ENCODE measurements around the gene MSTN.

Gene MSTN

GRCh38 chr2:190062601-190063000 is at the start of gene MSTN:
TSS of gene MSTN (minus strand) at chr2:190062729. CDS start at chr2:190062596, 133 bp downstream.
- no peak for DNase-seq (ENCODE audit: low read depth)

DNA sequence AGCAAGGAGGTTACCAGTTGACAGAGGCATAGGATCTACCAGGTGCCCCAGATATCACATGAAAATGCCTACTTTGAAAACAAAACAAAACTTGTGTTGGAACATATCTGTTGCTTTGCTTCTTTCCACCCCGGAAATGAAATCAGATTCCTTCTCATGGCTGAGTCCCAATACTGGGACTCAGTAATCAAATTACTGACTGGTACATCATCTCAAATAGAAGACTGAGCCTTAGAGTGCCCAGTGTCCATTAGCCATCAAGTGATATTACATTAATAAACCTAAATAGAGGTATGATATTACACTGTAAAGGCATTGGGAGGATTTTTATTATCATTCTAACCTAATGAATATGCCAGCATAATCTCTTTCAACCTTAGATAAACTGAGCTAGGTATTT is 48.6 kb upstream of the MSTN start:
- no peak for DNase-seq (ENCODE audit: low read depth)

DNA sequence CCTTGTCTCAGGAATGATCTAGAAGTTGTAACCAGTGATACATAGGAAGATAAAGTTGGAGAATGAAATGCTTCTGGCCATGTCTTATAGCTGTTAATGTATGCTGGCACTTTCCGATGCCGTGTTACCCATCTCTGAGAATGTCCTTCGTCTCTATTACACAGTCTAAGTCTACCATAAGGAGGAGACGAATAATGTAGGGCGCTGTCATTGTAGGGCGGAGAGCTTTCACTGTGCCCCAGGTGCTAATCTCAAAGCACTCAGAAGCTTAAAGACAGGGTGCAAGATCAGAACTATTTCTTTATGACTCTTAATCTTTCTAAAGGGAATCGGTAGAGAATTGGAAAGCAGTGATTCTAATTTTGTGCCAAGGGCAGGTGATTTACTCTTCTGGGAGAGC is 48.2 kb upstream of the MSTN start:
- no peak for DNase-seq (ENCODE audit: low read depth)

GRCh38 chr2:190110131-190110530 is 47.6 kb upstream of the MSTN start:
- no peak for DNase-seq (ENCODE audit: low read depth)

GRCh38 chr2:190107409-190107808 is 44.9 kb upstream of the MSTN start:
- DNase-seq (ENCODE audit: low read depth) = no peak

DNA sequence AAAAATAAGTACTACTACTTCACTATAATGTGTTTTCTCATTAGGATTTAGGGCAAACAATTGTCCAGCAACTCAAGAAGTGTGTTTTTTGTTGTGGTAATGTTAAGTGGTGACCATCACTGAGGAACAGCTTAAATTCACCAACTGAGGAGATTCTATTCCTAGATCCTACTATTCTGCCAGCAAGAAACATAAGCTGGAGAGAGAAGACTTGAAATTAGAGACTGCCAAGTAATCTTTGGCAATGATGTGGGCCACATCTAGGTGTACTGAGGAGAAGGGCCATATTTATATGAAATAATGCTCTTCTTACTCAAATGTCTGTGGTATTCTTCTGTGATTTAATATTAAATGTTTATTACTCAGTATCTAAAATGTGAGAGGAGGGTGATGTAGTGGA is 44.3 kb upstream of the MSTN start:
- DNase-seq (ENCODE audit: low read depth) = no peak

- DNase-seq (ENCODE audit: low read depth) = no peak
Observed at GRCh38 chr2:190105554-190105953, 43.0 kb upstream of the MSTN start.

GRCh38 chr2:190103144-190103543 is 40.6 kb upstream of the MSTN start:
- no peak for DNase-seq (ENCODE audit: low read depth)

DNA sequence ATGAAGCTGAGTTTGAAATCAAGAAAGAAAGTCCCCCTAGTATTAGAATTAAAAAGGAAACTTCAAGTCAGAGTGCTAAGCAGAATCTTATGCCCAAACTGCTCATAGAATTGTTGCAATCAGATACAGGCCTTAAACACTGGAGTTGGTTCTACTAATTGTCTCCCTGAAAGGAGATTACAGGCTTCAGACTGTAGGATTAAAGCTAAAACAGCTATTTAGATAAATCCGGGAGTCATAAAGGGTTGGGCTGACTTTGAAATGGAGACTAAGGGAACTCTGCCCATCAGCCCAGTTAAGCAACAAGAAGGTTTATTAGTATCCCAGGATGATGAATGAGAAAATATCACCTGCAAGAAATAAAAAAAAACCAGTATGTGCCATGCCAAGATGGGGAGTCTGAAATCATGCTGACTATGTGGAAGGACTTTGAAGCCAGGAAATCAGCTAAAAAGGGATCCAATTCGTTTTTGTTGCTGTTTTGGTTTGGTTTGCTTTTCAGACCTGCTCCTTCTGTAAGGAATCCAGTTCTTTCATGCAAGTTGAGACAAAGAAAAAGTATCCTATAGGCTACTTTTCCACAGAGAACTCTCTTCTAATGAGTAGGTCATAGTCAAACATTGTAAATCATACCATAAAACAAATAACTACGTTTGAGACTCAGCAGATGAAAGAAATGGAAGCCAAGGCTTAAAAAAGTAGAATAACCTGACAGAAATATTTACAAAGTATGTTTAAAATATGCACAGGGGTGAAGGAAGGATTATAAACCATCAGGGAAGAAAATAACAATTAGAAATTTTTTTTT is 37.6 kb upstream of the MSTN start:
- DNase-seq (ENCODE audit: low read depth) = no peak

- DNase-seq (ENCODE audit: low read depth) = no peak
Observed at GRCh38 chr2:190098851-190099250, 36.3 kb upstream of the MSTN start.

DNA sequence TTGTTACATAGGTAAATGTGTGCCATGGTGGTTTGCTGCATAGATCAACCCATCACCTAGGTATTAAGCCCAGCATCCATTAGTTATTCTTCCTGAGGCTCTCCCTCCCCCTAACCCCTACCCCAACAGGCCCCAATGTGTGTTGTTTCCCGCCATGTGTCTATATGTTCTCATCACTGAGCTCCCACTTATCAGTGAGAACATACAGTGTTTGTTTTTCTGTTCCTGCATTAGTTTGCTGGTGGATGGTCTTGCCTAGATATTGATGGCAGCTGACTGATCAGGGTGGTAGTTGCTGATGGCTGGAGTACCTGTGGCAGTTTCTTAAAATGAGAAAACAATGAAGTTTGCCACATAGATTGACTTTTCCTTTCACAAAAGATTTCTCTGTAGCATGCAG is 34.6 kb upstream of the MSTN start:
- no peak for DNase-seq (ENCODE audit: low read depth)

GRCh38 chr2:190094316-190094871 is 31.9 kb upstream of the MSTN start:
- DNase-seq (ENCODE audit: low read depth) = no peak

- DNase-seq (ENCODE audit: low read depth) = no peak
Observed at GRCh38 chr2:190093793-190094192, 31.3 kb upstream of the MSTN start.

DNA sequence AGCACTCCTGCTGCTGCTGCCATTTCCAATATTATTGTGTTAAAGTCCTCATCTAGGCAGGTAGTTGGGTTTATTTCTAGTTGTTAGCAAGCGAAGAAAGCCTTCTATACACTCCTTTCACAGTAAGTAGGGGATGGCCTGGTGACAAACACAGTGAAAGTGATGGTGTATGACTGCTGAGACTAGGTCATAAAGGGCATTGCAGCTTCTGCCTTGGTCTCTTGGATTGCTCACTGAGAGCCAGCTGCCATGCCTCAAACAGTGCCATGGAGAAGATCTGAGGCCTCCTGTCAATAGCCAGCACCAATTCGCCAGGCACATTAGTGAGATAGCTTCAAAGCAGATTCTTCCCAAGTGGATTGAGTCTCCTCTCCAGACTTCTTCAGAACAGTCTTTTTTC is 27.6 kb upstream of the MSTN start:
- DNase-seq (ENCODE audit: low read depth) = no peak

GRCh38 chr2:190088917-190089316 is 26.4 kb upstream of the MSTN start:
- no peak for DNase-seq (ENCODE audit: low read depth)

- DNase-seq (ENCODE audit: low read depth) = no peak
Observed at GRCh38 chr2:190084704-190085103, 22.2 kb upstream of the MSTN start.

DNA sequence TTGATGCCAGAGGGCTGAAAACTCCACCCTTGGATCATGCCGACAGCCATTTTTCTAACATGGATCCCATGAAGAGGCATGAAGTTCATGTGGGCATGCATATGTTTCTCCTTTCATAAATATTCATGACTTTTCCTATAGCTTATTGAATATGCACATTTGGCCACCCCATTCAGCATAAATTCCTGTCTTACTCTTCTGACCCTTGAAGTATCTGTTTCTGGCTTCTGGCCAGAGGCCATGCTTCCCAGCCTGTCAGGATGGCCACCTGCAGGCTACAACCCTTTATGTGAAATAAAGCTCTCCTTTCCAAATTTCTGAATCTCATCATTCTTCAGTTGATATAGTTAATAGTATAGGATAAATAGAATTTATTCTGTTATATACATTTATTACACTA is 19.6 kb upstream of the MSTN start:
- no peak for DNase-seq (ENCODE audit: low read depth)

GRCh38 chr2:190080527-190081049 is 18.1 kb upstream of the MSTN start:
- DNase-seq (ENCODE audit: low read depth) = no peak

- no peak for DNase-seq (ENCODE audit: low read depth)
Observed at GRCh38 chr2:190079160-190079559, 16.6 kb upstream of the MSTN start.

GRCh38 chr2:190075623-190076022 is 13.1 kb upstream of the MSTN start:
- no peak for DNase-seq (ENCODE audit: low read depth)

GRCh38 chr2:190069936-190070696 is 7.6 kb upstream of the MSTN start:
- no peak for DNase-seq (ENCODE audit: low read depth)

DNA sequence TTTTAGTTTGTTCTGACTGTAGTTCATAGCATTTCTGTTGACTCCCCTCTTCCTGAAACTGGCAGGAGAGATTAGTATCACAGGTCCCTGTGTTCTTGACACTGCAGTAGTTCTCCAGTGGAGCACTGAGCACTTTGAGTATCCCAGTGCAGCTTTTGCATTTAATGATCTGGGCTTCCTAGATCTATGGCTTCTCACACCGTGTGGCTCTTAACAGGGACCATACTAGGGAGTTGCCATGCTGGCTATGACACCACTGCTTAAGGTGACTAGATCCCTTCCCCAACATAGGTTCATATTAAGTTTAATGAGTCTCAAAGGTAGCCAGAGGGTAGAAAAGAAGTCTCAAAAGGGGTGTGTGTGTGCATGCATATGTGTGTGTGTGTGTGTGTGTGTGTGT is 6.2 kb upstream of the MSTN start:
- no peak for DNase-seq (ENCODE audit: low read depth)

DNA sequence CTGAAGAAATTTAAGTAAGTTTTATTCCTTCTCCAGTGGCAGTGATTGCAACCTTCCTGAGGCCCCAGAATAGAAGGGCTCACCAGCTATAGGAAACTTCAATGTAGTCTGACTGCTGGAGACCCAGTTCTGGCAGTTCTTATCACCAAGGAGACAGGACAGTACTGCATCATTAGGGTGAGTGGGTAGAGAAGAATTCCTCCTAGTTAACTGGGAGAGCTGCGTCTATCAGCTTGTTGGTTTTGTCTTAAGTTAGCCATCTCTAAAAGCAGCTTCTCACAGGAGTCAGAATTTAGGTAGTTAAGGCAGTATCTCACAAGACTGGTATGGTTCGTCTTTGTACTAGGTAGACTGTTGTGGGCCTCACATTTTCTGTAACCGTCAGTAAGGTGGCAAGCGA is 3.3 kb upstream of the MSTN start:
- no peak for DNase-seq (ENCODE audit: low read depth)

Data from stimulated activated CD8-positive, alpha-beta memory T cell treated with anti-CD3 and anti-CD28 coated beads, Interleukin-12 subunit alpha, Interleukin-12 subunit beta, amount 100 ng/mL, for 1 hour (primary cell).